Thyroid gland (tissue), 4 donors: ENCODE results near the gene DNAI1. TPM values are rescaled to one million over a fixed set of nuclear protein-coding genes. Genes with fewer than 3 reads are reported as not detected.

Experiments
- DNase-seq, 2 donors: peaks; one replicate each; pipeline ENCODE4 v3.0.0-alpha.2; 2019
- H3K27ac ChIP-seq, 3 donors: fragments of 200-600 bp; sonication (generic); 1 replicate in 2 of 3; 2 replicates in 1 of 3; pipeline ENCODE4 v1.5.1; 2016 to 2019; ENCODE audit warnings: mild to moderate bottlenecking in 1 of 3, moderate library complexity in 1 of 3
- H3K27me3 ChIP-seq: fragments of 200-600 bp; sonication (generic); one replicate; pipeline ENCODE4 v1.5.1; 2019
- H3K36me3 ChIP-seq, 2 donors: fragments of 200-600 bp; sonication (generic); one replicate each; pipeline ENCODE4 v1.5.1; 2016 to 2019
- H3K4me1 ChIP-seq, 2 donors: fragments of 200-600 bp; sonication (generic); one replicate each; pipeline ENCODE4 v1.5.1; 2017 to 2019
- H3K4me3 ChIP-seq, 3 donors: fragments of 200-600 bp; sonication (generic); replicated peaks in 1 of 3; 1 replicate in 2 of 3; 2 replicates in 1 of 3; pipeline ENCODE4 v1.5.1; 2016; ENCODE audit warnings: mild to moderate bottlenecking in 1 of 3
- H3K9me3 ChIP-seq: fragments of 200-600 bp; sonication (generic); one replicate; pipeline ENCODE4 v1.5.1; 2017
- POLR2A ChIP-seq, 2 donors: fragments of 450-650 bp; IDR thresholded peaks; one replicate each; pipeline ENCODE4 v1.6.1; 2017; ENCODE audit warnings: antibody characterized with exemption in 2 of 2, mild to moderate bottlenecking in 2 of 2, moderate library complexity in 1 of 2
- WGBS, 2 donors: methylation state at CpG; one replicate each; pipeline ENCODE4 v1.1.5; 2017; 5-methylcytosine and 5-hydroxymethylcytosine counted together
- intact Hi-C: fragments of 100-400 bp; cut with DNase I; formaldehyde crosslinking; loops from one replicate; pipeline ENCODE4 v1.15.1; 2023
- total RNA-seq, 4 donors: library from RNA; depleted of rRNA; stranded (reverse); fragments of >200 nt; gene quantifications; one replicate each; pipeline ENCODE4 v1.2.3, GENCODE V29; 2016
- TF ChIP-seq, protein P1 (sequence below), 6 experiments: fragments of 200-600 bp in 3 of 6; fragments of 450-650 bp in 3 of 6; sonication (generic) in 3 of 6; IDR thresholded peaks; one replicate each; pipeline ENCODE4 v1.5.1; 2016 to 2019; ENCODE audit warnings: antibody characterized with exemption in 6 of 6, mild to moderate bottlenecking in 2 of 6, inconsistent platforms in 1 of 6, moderate library complexity in 1 of 6

Gene DNAI1
- total RNA-seq, 4 donors from 2014 or later: 0.81 to 0.89 TPM; not detected in 2

DNA sequence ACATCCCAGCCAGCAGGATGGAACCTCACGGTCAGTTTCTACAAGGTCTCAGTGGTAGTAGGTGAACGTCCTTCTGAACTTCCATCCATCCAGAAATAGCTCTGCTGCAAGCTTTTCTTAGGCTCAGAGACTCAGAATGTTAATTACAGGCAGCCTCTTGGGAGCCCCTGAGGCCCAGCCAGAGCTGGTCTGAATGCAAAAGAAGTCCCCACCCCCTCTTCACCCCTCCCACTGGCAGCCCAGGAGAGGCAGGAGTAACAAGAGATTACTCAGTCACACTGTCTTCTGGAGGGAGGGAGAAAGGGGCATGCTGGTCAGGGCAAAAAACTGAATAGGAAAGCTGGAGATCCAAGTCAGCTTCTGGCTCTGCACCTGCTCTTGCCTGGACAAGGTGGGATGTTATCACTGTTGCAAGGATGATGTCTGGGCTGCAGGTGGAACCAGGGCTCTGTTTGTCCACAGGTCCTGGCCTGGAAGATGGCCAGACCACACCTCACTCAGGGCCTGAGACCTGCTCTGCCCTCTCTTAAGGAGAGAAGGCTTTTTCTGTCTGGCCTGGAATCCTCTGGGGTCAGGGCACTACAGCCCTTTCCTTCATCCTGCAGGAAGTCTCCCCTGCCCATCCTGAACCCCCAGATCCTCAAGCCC lies 55.1 kb downstream of the DNAI1 start:
- 61 to 71% methylated on average over 2 of the region's 2 CpGs for WGBS, 2 donors
- Histone ChIP-seq H3K27ac (no peak overlapping the region), H3K27me3 (no peaks in the 10 kb centered on the region), H3K36me3 (no peaks in the 10 kb centered on the region), H3K4me3 (no peak overlapping the region), H3K9me3 (no peaks in the 10 kb centered on the region), H3K4me1 (no peaks in the 10 kb centered on the region)
- TF ChIP-seq, protein P1, sequence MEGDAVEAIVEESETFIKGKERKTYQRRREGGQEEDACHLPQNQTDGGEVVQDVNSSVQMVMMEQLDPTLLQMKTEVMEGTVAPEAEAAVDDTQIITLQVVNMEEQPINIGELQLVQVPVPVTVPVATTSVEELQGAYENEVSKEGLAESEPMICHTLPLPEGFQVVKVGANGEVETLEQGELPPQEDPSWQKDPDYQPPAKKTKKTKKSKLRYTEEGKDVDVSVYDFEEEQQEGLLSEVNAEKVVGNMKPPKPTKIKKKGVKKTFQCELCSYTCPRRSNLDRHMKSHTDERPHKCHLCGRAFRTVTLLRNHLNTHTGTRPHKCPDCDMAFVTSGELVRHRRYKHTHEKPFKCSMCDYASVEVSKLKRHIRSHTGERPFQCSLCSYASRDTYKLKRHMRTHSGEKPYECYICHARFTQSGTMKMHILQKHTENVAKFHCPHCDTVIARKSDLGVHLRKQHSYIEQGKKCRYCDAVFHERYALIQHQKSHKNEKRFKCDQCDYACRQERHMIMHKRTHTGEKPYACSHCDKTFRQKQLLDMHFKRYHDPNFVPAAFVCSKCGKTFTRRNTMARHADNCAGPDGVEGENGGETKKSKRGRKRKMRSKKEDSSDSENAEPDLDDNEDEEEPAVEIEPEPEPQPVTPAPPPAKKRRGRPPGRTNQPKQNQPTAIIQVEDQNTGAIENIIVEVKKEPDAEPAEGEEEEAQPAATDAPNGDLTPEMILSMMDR (IDR thresholded peaks at IDR 0.05): no peak
- no peak for TF ChIP-seq POLR2A (IDR thresholded peaks at IDR 0.05)
- intact Hi-C loops: no loop called here
- DNase-seq: no peak

- H3K36me3 ChIP-seq: no peaks in the 10 kb centered on the region
- TF ChIP-seq POLR2A (IDR thresholded peaks at IDR 0.05): no peak
- TF ChIP-seq, protein P1 (IDR thresholded peaks at IDR 0.05): no peak
- DNase-seq: no peak
- H3K27ac ChIP-seq: no peak overlapping the region
- no peak overlapping the region for H3K4me3 ChIP-seq
- intact Hi-C loops: no loop called here
- no peaks in the 10 kb centered on the region for H3K9me3 ChIP-seq
- H3K27me3 ChIP-seq: no peaks in the 10 kb centered on the region
- no peaks in the 10 kb centered on the region for H3K4me1 ChIP-seq
- 91% methylated on average over 8 of the region's 8 CpGs for WGBS, 2 donors
Observed at GRCh38 chr9:34514401-34514800, 55.8 kb downstream of the DNAI1 start.

- no peak for TF ChIP-seq POLR2A (IDR thresholded peaks at IDR 0.05)
- TF ChIP-seq, protein P1 (IDR thresholded peaks at IDR 0.05): no peak
- no peak overlapping the region for H3K4me3 ChIP-seq
- H3K9me3 ChIP-seq: no peaks in the 10 kb centered on the region
- DNase-seq: no peak
- H3K27me3 ChIP-seq: no peaks in the 10 kb centered on the region
- H3K27ac ChIP-seq: no peak overlapping the region
- intact Hi-C loops: no loop called here
- WGBS, 2 donors: 92 to 97% methylated on average over 3 of the region's 3 CpGs
- no peaks in the 10 kb centered on the region for H3K4me1 ChIP-seq
- no peaks in the 10 kb centered on the region for H3K36me3 ChIP-seq
Observed at GRCh38 chr9:34514816-34515215, 56.2 kb downstream of the DNAI1 start.

- Histone ChIP-seq H3K27ac (no peak overlapping the region), H3K4me1 (no peaks in the 10 kb centered on the region), H3K4me3 (no peak overlapping the region), H3K36me3 (no peaks in the 10 kb centered on the region), H3K27me3 (no peaks in the 10 kb centered on the region), H3K9me3 (no peaks in the 10 kb centered on the region)
- WGBS, 2 donors: 88 to 92% methylated on average over 3 of the region's 3 CpGs
- intact Hi-C loops: no loop called here
- TF ChIP-seq POLR2A (IDR thresholded peaks at IDR 0.05): no peak
- TF ChIP-seq, protein P1 (IDR thresholded peaks at IDR 0.05): no peak
- no peak for DNase-seq
Observed at GRCh38 chr9:34515959-34516358, 57.4 kb downstream of the DNAI1 start.

DNA sequence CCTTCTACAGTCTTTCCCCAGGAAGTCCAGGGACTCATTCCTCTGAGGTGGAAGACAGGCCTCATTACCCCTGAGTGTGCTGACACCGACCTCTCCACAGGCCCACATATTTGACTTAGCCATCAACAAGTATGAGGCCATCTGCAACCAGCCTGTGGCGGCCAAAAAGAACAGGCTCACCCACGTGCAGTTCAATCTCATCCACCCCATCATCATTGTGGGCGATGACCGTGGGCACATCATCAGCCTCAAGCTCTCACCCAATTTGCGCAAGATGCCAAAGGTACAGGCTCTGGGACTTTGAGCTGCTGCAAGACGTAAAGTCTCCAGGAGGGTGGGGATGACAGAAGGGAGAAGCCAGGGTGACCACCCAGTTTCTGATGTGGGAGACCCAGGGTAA lies 58.6 kb downstream of the DNAI1 start:
- H3K4me3 ChIP-seq: no peak overlapping the region
- no peaks in the 10 kb centered on the region for H3K36me3 ChIP-seq
- no peak overlapping the region for H3K27ac ChIP-seq
- WGBS, 2 donors: 76 to 92% methylated on average over 5 to 7 of the region's 7 CpGs
- no peak for TF ChIP-seq POLR2A (IDR thresholded peaks at IDR 0.05)
- TF ChIP-seq, protein P1 (IDR thresholded peaks at IDR 0.05): no peak
- no peaks in the 10 kb centered on the region for H3K9me3 ChIP-seq
- H3K4me1 ChIP-seq: peaks cover 0 to under 1% of the 10 kb centered on the region in 2 donors
- H3K27me3 ChIP-seq: no peaks in the 10 kb centered on the region
- DNase-seq: no peak
- intact Hi-C loops: no loop called here
